Nephron (organoid): ENCODE results near the gene PADI6.

Experiments used
- H3K27ac Mint-ChIP-seq, 3 experiments: 2 replicates each; pipeline ENCODE4 v1.8.0; 2020; ENCODE audit warnings: mixed read lengths in 3 of 3, mild to moderate bottlenecking in 2 of 3, moderate library complexity in 1 of 3
- H3K27me3 Mint-ChIP-seq: 2 replicates; pipeline ENCODE4 v1.8.0; 2021; ENCODE audit warnings: low read depth, mild to moderate bottlenecking, moderate library complexity, mixed read lengths
- H3K36me3 Mint-ChIP-seq: 2 replicates; pipeline ENCODE4 v1.8.0; 2020; ENCODE audit warnings: low read depth, mixed read lengths
- H3K4me1 Mint-ChIP-seq: 2 replicates; pipeline ENCODE4 v1.8.0; 2020; ENCODE audit warnings: mixed read lengths
- H3K4me3 Mint-ChIP-seq, 3 experiments: 2 replicates each; pipeline ENCODE4 v1.8.0; 2020; ENCODE audit warnings: mild to moderate bottlenecking in 3 of 3, mixed read lengths in 3 of 3, moderate library complexity in 2 of 3
- H3K9me3 Mint-ChIP-seq: 2 replicates; pipeline ENCODE4 v1.8.0; 2020; ENCODE audit warnings: mixed read lengths
- TF ChIP-seq, protein P1 (sequence below), 3 experiments: fragments of 200-600 bp; sonication (generic); IDR thresholded peaks; one replicate each; pipeline ENCODE4 v1.5.0; 2021; ENCODE audit warnings: antibody characterized with exemption in 3 of 3; ENCODE audit not compliant: unreplicated experiment in 3 of 3

The PADI6 gene

DNA sequence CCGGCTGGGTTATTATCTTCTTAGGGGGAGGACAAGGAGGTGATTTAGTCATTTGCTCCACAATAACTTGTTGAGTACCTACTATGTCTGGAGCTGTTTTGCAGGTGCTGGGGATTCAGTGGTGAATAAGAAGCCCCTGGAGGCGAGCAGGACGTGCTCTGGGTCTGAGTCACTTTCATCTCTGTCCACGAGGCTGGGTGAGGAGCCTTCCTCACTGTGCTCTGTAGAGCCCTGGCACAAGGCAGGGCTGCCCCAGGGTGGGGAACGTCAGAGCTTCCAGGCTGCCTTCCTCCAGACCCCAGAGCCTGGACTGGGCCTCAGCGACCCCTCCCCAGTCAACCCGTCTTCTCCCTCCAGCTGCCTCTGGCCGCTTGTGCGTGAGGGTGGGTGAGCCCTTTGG, 2.5 kb upstream of the PADI6 start:
- TF ChIP-seq, protein P1, sequence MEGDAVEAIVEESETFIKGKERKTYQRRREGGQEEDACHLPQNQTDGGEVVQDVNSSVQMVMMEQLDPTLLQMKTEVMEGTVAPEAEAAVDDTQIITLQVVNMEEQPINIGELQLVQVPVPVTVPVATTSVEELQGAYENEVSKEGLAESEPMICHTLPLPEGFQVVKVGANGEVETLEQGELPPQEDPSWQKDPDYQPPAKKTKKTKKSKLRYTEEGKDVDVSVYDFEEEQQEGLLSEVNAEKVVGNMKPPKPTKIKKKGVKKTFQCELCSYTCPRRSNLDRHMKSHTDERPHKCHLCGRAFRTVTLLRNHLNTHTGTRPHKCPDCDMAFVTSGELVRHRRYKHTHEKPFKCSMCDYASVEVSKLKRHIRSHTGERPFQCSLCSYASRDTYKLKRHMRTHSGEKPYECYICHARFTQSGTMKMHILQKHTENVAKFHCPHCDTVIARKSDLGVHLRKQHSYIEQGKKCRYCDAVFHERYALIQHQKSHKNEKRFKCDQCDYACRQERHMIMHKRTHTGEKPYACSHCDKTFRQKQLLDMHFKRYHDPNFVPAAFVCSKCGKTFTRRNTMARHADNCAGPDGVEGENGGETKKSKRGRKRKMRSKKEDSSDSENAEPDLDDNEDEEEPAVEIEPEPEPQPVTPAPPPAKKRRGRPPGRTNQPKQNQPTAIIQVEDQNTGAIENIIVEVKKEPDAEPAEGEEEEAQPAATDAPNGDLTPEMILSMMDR (IDR thresholded peaks at IDR 0.05; ENCODE audit: unreplicated experiment in 3 of 3): no peak
- H3K4me3 Mint-ChIP-seq: no peak overlapping the region
- no peak overlapping the region for H3K27ac Mint-ChIP-seq
- H3K36me3 Mint-ChIP-seq: no peaks in the 10 kb centered on the region
- H3K9me3 Mint-ChIP-seq: no peaks in the 10 kb centered on the region
- peaks cover 34% of the 10 kb centered on the region for H3K27me3 Mint-ChIP-seq
- H3K4me1 Mint-ChIP-seq: no peaks in the 10 kb centered on the region

DNA sequence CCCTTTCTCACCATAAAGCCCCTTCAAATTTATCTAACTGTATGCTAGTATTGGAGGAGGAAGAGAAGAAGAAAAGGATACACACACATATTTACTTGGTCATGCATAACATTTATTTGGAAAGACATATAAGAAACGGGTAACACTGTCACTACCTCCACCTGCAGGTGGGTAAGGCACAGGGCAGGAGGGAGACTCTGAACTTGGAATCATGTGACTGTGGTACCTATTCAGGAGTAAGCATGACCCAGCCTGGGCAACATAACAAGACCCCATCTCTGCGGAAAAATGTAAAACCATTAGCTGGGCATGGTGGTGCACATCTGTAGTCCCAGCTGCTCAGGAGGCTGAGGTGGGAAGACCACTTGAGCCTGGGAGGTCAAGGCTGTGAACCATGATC, 1.4 kb upstream of the PADI6 start:
- Mint-ChIP-seq H3K4me1 (no peaks in the 10 kb centered on the region), H3K27me3 (peaks cover 30% of the 10 kb centered on the region), H3K4me3 (no peak overlapping the region), H3K9me3 (no peaks in the 10 kb centered on the region), H3K27ac (no peak overlapping the region), H3K36me3 (no peaks in the 10 kb centered on the region)
- TF ChIP-seq, protein P1 (IDR thresholded peaks at IDR 0.05; ENCODE audit: unreplicated experiment in 3 of 3): peak in 1 of 3 experiments; percentile 16

DNA sequence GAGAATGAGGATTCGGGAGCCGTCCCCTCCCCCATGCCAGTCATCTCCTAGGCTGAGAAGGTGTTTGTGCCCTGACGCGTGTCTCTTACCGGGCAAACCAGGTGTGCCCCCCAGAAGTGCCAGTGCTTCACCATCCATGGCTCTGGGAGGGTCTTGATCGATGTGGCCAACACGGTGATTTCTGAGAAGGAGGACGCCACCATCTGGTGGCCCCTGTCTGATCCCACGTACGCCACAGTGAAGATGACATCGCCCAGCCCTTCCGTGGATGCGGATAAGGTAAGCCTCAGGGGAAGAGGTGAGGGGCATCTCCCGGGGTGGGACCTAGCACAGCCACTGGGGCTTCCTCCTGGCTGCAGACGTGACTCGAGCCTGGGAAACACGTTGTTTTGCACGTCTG, 959 bp downstream of the PADI6 start:
- Mint-ChIP-seq H3K27me3 (peaks cover 30% of the 10 kb centered on the region), H3K4me3 (no peak overlapping the region), H3K36me3 (no peaks in the 10 kb centered on the region), H3K27ac (no peak overlapping the region), H3K9me3 (no peaks in the 10 kb centered on the region), H3K4me1 (no peaks in the 10 kb centered on the region)
- TF ChIP-seq, protein P1 (IDR thresholded peaks at IDR 0.05; ENCODE audit: unreplicated experiment in 3 of 3): no peak

DNA sequence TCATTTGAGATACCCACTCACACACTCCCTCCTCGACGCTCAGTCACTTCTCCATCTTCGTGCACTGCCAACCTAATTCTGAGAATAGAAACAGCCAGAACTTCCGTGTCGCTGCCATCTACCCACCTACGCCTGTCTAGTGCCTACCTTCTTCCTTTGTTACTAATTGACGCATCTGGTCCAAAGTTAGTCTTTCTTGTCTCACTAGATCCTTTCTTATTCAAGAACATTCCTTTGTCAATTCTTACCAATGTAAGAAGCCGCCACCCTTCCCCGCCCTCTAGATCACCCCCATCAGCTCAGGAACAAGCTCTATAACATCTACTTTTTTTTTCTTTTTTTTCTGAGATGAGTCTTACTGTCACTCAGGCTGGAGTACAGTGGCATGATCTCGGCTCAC, 3.7 kb downstream of the PADI6 start:
- TF ChIP-seq, protein P1 (IDR thresholded peaks at IDR 0.05; ENCODE audit: unreplicated experiment in 3 of 3): no peak
- no peak overlapping the region for H3K4me3 Mint-ChIP-seq
- no peak overlapping the region for H3K27ac Mint-ChIP-seq
- no peaks in the 10 kb centered on the region for H3K9me3 Mint-ChIP-seq
- peaks cover 26% of the 10 kb centered on the region for H3K27me3 Mint-ChIP-seq
- H3K36me3 Mint-ChIP-seq: no peaks in the 10 kb centered on the region
- H3K4me1 Mint-ChIP-seq: no peaks in the 10 kb centered on the region

DNA sequence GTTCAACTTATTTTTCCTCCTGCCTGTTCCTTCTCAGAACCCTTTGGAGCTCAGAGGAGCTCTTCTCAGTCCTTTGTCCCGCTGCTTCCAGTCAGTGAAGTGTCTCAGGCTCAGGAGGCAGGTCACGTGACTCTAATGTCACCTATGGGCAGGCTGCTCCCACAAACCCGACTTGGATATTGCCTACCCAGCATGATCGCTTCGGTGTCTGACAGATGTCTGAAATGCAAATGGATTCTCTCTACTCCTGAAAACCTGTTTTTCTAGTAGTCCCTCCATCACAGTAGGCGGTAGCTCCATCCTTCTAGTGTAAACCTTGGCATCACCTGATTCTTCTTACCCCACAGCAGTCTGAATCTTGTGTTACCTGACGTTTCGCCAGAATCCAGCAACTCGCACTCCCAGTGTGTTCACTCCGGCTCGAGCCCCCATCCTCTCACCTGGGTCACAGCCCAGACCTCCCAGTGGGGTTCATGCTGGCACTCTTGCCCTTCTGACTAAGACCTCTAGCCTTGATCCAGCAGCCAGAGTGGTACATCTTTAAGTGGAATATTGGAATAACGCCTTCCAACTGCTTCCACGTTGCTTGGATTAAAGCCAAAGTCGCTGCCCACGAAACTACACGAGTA, 5.4 kb downstream of the PADI6 start:
- H3K36me3 Mint-ChIP-seq: no peaks in the 10 kb centered on the region
- H3K4me1 Mint-ChIP-seq: no peaks in the 10 kb centered on the region

DNA sequence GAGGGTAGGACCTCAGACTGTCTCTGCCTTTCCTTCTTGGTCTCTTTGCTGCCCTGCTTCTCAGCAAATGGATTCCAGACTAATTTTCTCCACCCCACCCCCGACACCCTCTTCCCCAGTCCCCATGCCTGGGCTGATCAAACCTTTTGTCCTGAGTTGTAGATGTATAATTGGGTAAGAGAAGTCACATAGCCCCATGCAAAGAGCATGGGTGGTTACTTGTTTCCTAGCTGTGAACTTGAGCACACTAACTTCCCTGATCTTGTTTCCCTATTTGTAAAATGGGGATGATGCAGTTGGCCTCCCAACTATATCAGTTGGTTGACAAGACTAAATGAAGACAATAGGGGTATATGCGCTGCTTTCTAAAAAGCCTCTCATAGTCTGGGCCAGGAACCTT, 9.2 kb downstream of the PADI6 start:
- Mint-ChIP-seq H3K4me3 (no peak overlapping the region), H3K27ac (no peak overlapping the region), H3K9me3 (no peaks in the 10 kb centered on the region), H3K36me3 (no peaks in the 10 kb centered on the region), H3K4me1 (no peaks in the 10 kb centered on the region), H3K27me3 (peaks cover 22% of the 10 kb centered on the region)
- TF ChIP-seq, protein P1 (IDR thresholded peaks at IDR 0.05; ENCODE audit: unreplicated experiment in 3 of 3): no peak

More for the DNA sequence above, 5.4 kb downstream of the PADI6 start:
- Mint-ChIP-seq H3K27me3 (peaks cover 22% of the 10 kb centered on the region), H3K27ac (peak overlapping the region in 1 of 3 experiments; percentile 76), H3K9me3 (no peaks in the 10 kb centered on the region), H3K4me3 (no peak overlapping the region)
- TF ChIP-seq, protein P1 (IDR thresholded peaks at IDR 0.05; ENCODE audit: unreplicated experiment in 3 of 3): no peak
